ENCODE data around the gene CHMP6. TPM values are rescaled to one million over a fixed set of nuclear protein-coding genes. Genes with fewer than 3 reads are reported as not detected.
"Not testable (repeated sequence)": the region's sequence is repeated elsewhere in the genome, so short reads cannot be mapped to it uniquely, and the experiment has no call there.

The CHMP6 gene
- polyA plus RNA-seq, 6 donors from 2014 or later: 38.8 to 51.8 (median 43.5) TPM

- peak overlapping the region in 1 of 8 donors; percentile 25 for H3K4me3 Mint-ChIP-seq
- no peak overlapping the region for H3K27ac Mint-ChIP-seq
- DNase-seq: no peak
- peaks cover 0 to 12% (median 8%) of the 10 kb centered on the region in 3 donors for H3K27me3 Mint-ChIP-seq
- no peaks in the 10 kb centered on the region for H3K36me3 Mint-ChIP-seq
- H3K4me1 Mint-ChIP-seq: peaks cover 16 to 40% (median 32%) of the 10 kb centered on the region in 3 donors
- H3K9me3 Mint-ChIP-seq: peaks cover 0 to 8% (median 0%) of the 10 kb centered on the region in 7 donors
- ATAC-seq (ENCODE audit: low read depth in 2 of 2): no peak
Observed at GRCh38 chr17:81020443-81020766, 28.8 kb downstream of the CHMP6 start.

GRCh38 chr17:81020767-81021497, 29.3 kb downstream of the CHMP6 start:
- Mint-ChIP-seq H3K36me3 (no peaks in the 10 kb centered on the region), H3K27me3 (peaks cover 0 to 12% (median 10%) of the 10 kb centered on the region in 3 donors), H3K4me3 (no peak overlapping the region), H3K9me3 (peaks cover 0 to 8% (median 0%) of the 10 kb centered on the region in 7 donors), H3K27ac (no peak overlapping the region), H3K4me1 (peaks cover 16 to 40% (median 32%) of the 10 kb centered on the region in 3 donors)
- no peak for ATAC-seq (ENCODE audit: low read depth in 2 of 2)
- DNase-seq: no peak

GRCh38 chr17:81021531-81022343, 30.1 kb downstream of the CHMP6 start:
- ATAC-seq (ENCODE audit: low read depth in 2 of 2) (no peak), DNase-seq (no peak)
- Mint-ChIP-seq H3K4me3 (no peak overlapping the region), H3K27ac (peak overlapping the region in 1 of 6 donors; percentile 59), H3K27me3 (peaks cover under 1 to 18% (median 18%) of the 10 kb centered on the region in 3 donors), H3K36me3 (peaks cover under 1 to 2% of the 10 kb centered on the region in 2 donors), H3K4me1 (peaks cover 16 to 40% (median 32%) of the 10 kb centered on the region in 3 donors), H3K9me3 (peaks cover 0 to 3% (median under 1%) of the 10 kb centered on the region in 7 donors)

GRCh38 chr17:81022344-81022676, 30.7 kb downstream of the CHMP6 start:
- peaks cover 5 to 8% of the 10 kb centered on the region in 2 donors for H3K36me3 Mint-ChIP-seq
- no peak overlapping the region for H3K27ac Mint-ChIP-seq
- peaks cover 16 to 38% (median 32%) of the 10 kb centered on the region in 3 donors for H3K4me1 Mint-ChIP-seq
- peaks cover 0 to 6% (median 4%) of the 10 kb centered on the region in 7 donors for H3K9me3 Mint-ChIP-seq
- DNase-seq (no peak), ATAC-seq (ENCODE audit: low read depth in 2 of 2) (no peak)
- H3K27me3 Mint-ChIP-seq: peaks cover 6 to 24% (median 23%) of the 10 kb centered on the region in 3 donors
- no peak overlapping the region for H3K4me3 Mint-ChIP-seq

DNA sequence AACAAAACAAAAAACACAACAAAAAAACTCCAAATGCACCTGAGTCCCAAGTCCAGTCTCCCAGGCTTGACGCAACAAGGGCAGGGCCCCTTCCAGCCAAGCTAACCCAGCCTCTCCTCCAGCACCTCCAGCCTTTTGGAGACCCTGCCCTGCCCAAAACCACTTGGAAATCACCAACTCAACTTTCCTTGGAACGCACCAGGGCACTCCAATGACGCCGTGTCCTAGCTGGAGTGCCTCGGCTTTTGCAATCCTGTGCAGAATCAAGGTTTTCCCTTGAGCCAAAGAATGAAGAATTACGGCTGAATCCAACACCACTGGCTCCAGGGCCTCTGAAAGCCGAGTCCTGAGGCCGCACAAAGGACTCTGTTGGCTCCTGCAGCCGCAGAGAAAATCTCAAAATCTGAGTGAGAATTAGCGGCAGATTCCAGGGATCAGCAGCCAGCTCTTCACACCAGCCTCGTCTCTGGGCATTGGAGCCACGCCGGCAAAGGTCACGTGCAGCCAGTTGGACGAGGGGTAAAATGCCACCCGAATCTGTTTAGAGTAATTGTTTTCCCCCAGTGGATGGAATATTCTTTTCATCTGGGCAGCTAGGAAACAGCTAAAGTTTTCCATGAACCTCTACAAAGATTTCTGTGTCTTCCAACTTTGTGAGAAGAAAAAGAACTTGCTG, 33.6 kb downstream of the CHMP6 start:
- H3K27ac Mint-ChIP-seq: no peak overlapping the region
- ATAC-seq (ENCODE audit: low read depth in 2 of 2): no peak
- DNase-seq: no peak
- peaks cover 5 to 8% of the 10 kb centered on the region in 2 donors for H3K36me3 Mint-ChIP-seq
- peak overlapping the region in 1 of 8 donors; percentile 51 for H3K4me3 Mint-ChIP-seq
- H3K9me3 Mint-ChIP-seq: peaks cover 0 to 6% (median 4%) of the 10 kb centered on the region in 7 donors
- H3K4me1 Mint-ChIP-seq: peaks cover 5 to 12% (median 6%) of the 10 kb centered on the region in 3 donors
- peaks cover 7 to 44% (median 36%) of the 10 kb centered on the region in 3 donors for H3K27me3 Mint-ChIP-seq

- DNase-seq (no peak), ATAC-seq (ENCODE audit: low read depth in 2 of 2) (no peak)
- Mint-ChIP-seq H3K4me1 (peaks cover 5 to 12% (median 6%) of the 10 kb centered on the region in 3 donors), H3K27ac (no peak overlapping the region), H3K9me3 (peaks cover 0 to 6% (median 4%) of the 10 kb centered on the region in 7 donors), H3K27me3 (peaks cover 11 to 49% (median 36%) of the 10 kb centered on the region in 3 donors), H3K4me3 (no peak overlapping the region), H3K36me3 (peaks cover 5 to 8% of the 10 kb centered on the region in 2 donors)
Observed at GRCh38 chr17:81025741-81026129, 34.1 kb downstream of the CHMP6 start.

DNA sequence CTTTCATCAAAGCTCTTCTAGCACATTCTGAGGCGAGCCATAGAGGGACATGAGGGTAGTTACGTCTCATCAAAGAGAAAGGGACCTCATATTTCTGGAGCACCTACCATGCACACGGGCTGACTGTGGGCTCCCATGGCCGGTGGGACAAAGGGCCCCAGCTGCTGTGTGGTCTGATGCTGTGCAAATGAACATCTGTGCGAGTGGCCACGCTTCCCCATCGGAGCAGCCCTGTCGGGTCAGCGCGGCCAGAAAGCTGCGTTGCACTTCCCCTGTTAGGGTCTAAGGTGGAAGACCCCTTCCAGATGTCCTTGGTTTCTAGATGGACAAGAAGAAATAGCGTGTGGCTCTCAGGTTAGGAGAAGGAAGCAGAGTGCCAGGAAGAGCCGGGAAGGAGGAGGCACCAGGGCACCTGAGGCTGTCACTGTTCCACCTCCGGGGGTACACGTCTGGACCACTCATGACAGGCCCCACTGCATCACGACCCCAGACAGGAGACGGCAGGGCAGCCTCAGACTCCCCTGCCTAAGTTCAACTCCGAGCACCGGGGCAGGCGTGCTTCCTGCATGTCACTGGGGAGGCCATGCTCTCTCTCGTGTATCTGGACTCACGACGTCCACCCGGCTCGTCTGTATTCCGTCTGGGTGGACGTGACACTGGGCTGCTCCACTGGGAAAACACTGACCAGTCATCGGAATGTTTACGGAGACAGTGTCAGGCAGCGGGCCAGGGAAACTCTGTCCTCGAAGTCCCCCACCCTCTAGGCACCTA, 34.8 kb downstream of the CHMP6 start:
- Mint-ChIP-seq H3K27me3 (peaks cover 17 to 56% (median 36%) of the 10 kb centered on the region in 3 donors), H3K36me3 (peaks cover 5 to 8% of the 10 kb centered on the region in 2 donors), H3K4me3 (no peak overlapping the region), H3K4me1 (peaks cover 5 to 12% (median 6%) of the 10 kb centered on the region in 3 donors), H3K27ac (no peak overlapping the region), H3K9me3 (peaks cover 0 to 6% (median 4%) of the 10 kb centered on the region in 7 donors)
- no peak for ATAC-seq (ENCODE audit: low read depth in 2 of 2)
- no peak for DNase-seq

DNA sequence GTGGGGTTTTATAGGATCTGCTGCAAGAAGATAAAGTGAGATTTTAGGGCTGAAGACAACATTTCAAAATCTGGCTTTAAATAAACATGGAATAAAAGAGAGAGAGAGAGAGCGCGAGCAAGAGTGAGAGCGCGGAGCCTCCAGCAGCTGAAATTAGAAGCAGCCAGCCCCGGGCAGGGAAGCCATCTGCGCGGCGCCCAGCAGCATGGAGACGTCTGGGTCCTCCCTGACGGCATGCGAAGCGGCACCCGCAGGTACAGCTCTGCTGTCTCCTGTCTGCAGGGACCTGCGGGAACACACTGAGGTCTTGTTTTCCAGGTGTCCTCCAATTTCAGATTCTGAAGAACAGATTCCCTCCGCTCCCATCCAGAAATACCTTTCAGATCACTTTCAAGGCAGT, 35.4 kb downstream of the CHMP6 start:
- Mint-ChIP-seq H3K4me1 (peaks cover 5 to 10% (median 6%) of the 10 kb centered on the region in 3 donors), H3K27me3 (peaks cover 19 to 62% (median 36%) of the 10 kb centered on the region in 3 donors), H3K36me3 (peaks cover 5 to 8% of the 10 kb centered on the region in 2 donors), H3K27ac (no peak overlapping the region), H3K4me3 (no peak overlapping the region), H3K9me3 (peaks cover 0 to 6% (median 4%) of the 10 kb centered on the region in 7 donors)
- no peak for ATAC-seq (ENCODE audit: low read depth in 2 of 2)
- DNase-seq: no peak

DNA sequence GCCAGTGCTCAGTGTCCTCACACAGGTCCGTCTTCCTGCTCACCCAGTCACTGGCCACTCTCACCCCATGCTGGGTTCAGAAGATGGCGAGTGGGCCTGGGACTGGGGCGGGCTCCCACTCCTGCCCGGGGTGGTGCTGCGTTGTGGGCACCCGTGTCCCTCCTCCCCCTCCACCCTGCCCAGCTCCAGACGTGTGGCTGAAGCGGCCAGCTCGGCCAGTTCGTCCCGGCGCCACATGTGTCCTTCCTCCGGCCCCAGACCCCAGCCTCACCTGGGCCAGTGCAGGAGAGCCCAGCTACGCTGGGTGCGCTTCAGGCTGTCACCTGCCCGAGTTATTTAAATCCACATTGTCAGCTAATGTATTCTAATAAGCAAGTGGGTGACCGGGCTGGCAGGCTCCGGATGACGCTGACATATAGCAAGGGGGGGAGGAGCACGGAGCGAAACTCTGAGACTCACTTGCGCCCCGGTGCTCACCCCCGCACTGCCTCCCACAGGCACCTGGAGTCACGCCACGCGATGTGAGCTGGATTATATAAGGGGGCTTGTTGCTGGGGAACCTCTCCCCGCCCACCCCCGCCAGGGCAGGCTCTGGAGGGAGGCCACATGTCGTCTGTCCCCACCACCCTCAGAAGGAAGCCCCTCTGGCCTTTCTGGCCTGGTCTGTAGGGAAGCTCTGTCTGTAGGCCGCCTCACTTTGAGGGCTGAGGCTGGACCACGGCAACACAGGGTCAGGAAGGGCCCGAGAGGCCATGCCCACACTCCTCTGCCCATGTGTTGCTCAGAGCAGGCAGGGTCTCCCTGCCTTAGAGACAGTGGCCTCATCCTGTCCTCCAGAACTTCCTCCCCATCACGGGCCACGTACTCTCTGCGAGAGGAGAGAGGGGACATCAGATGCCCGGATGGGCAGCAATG, 36.2 kb downstream of the CHMP6 start:
- Mint-ChIP-seq H3K4me3 (no peak overlapping the region), H3K4me1 (peaks cover 5 to 7% (median 6%) of the 10 kb centered on the region in 3 donors)
- no peak for DNase-seq

GRCh38 chr17:81028506-81028858, 36.8 kb downstream of the CHMP6 start:
- Mint-ChIP-seq H3K36me3 (peaks cover 5 to 8% of the 10 kb centered on the region in 2 donors), H3K27ac (no peak overlapping the region), H3K4me3 (no peak overlapping the region), H3K4me1 (peaks cover 8 to 10% (median 9%) of the 10 kb centered on the region in 3 donors), H3K9me3 (peaks cover 0 to 6% (median 4%) of the 10 kb centered on the region in 7 donors), H3K27me3 (peaks cover 22 to 74% (median 42%) of the 10 kb centered on the region in 3 donors)
- ATAC-seq (ENCODE audit: low read depth in 2 of 2): no peak
- no peak for DNase-seq

More for the DNA sequence above, 36.2 kb downstream of the CHMP6 start:
- H3K27me3 Mint-ChIP-seq: peaks cover 19 to 68% (median 37%) of the 10 kb centered on the region in 3 donors
- H3K27ac Mint-ChIP-seq: no peak overlapping the region
- peaks cover 5 to 8% of the 10 kb centered on the region in 2 donors for H3K36me3 Mint-ChIP-seq
- ATAC-seq (ENCODE audit: low read depth in 2 of 2): peak in 1 of 2 donors; percentile 14
- H3K9me3 Mint-ChIP-seq: peaks cover 0 to 6% (median 4%) of the 10 kb centered on the region in 7 donors

- no peak for DNase-seq
- H3K27ac Mint-ChIP-seq: no peak overlapping the region
- H3K36me3 Mint-ChIP-seq: peaks cover 5 to 8% of the 10 kb centered on the region in 2 donors
- H3K9me3 Mint-ChIP-seq: peaks cover 0 to 6% (median 4%) of the 10 kb centered on the region in 7 donors
- peaks cover 11 to 14% (median 12%) of the 10 kb centered on the region in 3 donors for H3K4me1 Mint-ChIP-seq
- no peak overlapping the region for H3K4me3 Mint-ChIP-seq
- H3K27me3 Mint-ChIP-seq: peaks cover 29 to 74% (median 44%) of the 10 kb centered on the region in 3 donors
- no peak for ATAC-seq (ENCODE audit: low read depth in 2 of 2)
Observed at GRCh38 chr17:81029859-81030258, 38.2 kb downstream of the CHMP6 start.

- H3K36me3 Mint-ChIP-seq; H3K9me3 Mint-ChIP-seq; DNase-seq; ATAC-seq (ENCODE audit: low read depth in 2 of 2): not testable (repeated sequence)
- H3K27ac Mint-ChIP-seq: peak overlapping the region in 1 of 6 donors; percentile 56
- peaks cover 29 to 70% (median 44%) of the 10 kb centered on the region in 3 donors for H3K27me3 Mint-ChIP-seq
- peaks cover 11 to 14% (median 12%) of the 10 kb centered on the region in 3 donors for H3K4me1 Mint-ChIP-seq
- peak overlapping the region in 1 of 8 donors; percentile 16 for H3K4me3 Mint-ChIP-seq
Observed at GRCh38 chr17:81030312-81030711, 38.7 kb downstream of the CHMP6 start.

All from naive B cell (primary cell).